Chondrocyte (in vitro differentiated cells): ENCODE measurements around the gene ITGA3. TPM values are rescaled to one million over a fixed set of nuclear protein-coding genes. Genes with fewer than 3 reads are reported as not detected.
A peak's percentile ranks its signal among the peaks of the same experiment; 100 is the strongest.

Source experiments
- DNase-seq: peaks from one replicate; pipeline ENCODE4 v3.0.0; 2021; ENCODE audit warnings: mixed read lengths, low spot score
- H3K27ac Mint-ChIP-seq: one replicate; pipeline ENCODE4 v1.8.0; 2021; ENCODE audit warnings: mild to moderate bottlenecking, moderate library complexity, mixed read lengths; ENCODE audit not compliant: unreplicated experiment
- H3K27me3 Mint-ChIP-seq: 2 replicates; pipeline ENCODE4 v1.8.0; 2021; ENCODE audit warnings: low read depth, mixed read lengths
- H3K36me3 Mint-ChIP-seq: 2 replicates; pipeline ENCODE4 v1.8.0; 2021; ENCODE audit warnings: low read depth, mixed read lengths
- H3K4me1 Mint-ChIP-seq: 2 replicates; pipeline ENCODE4 v1.8.0; 2021; ENCODE audit warnings: low read depth, mild to moderate bottlenecking, mixed read lengths
- H3K4me3 Mint-ChIP-seq: one replicate; pipeline ENCODE4 v1.8.0; 2021; ENCODE audit warnings: mild to moderate bottlenecking, moderate library complexity, mixed read lengths; ENCODE audit not compliant: unreplicated experiment
- H3K9me3 Mint-ChIP-seq: 2 replicates; pipeline ENCODE4 v1.8.0; 2021; ENCODE audit warnings: low read depth, mixed read lengths
- total RNA-seq: library from RNA; stranded (reverse); gene quantifications from 3 replicates; pipeline ENCODE4 v1.2.1, GENCODE V29; 2021
- TF ChIP-seq, protein P1 (sequence below): fragments of 200-600 bp; sonication (generic); IDR thresholded peaks from 2 replicates; pipeline ENCODE4 v1.5.0; 2021; ENCODE audit warnings: antibody characterized with exemption, mild to moderate bottlenecking, moderate library complexity

ITGA3 gene
- total RNA-seq, 1 donor from 2014 or later: 216 TPM

- H3K9me3 Mint-ChIP-seq: no peaks in the 10 kb centered on the region
- peaks cover 4% of the 10 kb centered on the region for H3K4me1 Mint-ChIP-seq
- TF ChIP-seq, protein P1, sequence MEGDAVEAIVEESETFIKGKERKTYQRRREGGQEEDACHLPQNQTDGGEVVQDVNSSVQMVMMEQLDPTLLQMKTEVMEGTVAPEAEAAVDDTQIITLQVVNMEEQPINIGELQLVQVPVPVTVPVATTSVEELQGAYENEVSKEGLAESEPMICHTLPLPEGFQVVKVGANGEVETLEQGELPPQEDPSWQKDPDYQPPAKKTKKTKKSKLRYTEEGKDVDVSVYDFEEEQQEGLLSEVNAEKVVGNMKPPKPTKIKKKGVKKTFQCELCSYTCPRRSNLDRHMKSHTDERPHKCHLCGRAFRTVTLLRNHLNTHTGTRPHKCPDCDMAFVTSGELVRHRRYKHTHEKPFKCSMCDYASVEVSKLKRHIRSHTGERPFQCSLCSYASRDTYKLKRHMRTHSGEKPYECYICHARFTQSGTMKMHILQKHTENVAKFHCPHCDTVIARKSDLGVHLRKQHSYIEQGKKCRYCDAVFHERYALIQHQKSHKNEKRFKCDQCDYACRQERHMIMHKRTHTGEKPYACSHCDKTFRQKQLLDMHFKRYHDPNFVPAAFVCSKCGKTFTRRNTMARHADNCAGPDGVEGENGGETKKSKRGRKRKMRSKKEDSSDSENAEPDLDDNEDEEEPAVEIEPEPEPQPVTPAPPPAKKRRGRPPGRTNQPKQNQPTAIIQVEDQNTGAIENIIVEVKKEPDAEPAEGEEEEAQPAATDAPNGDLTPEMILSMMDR: no peak
- DNase-seq: peak; percentile 81
- no peak overlapping the region for H3K4me3 Mint-ChIP-seq
- H3K36me3 Mint-ChIP-seq: peaks cover 55% of the 10 kb centered on the region
- no peaks in the 10 kb centered on the region for H3K27me3 Mint-ChIP-seq
- no peak overlapping the region for H3K27ac Mint-ChIP-seq
These were observed 18.3 kb downstream of the ITGA3 start for GRCh38 chr17:50074227-50074626.

- H3K27me3 Mint-ChIP-seq: no peaks in the 10 kb centered on the region
- DNase-seq: peak; percentile 87
These were observed 19.6 kb downstream of the ITGA3 start for GRCh38 chr17:50075446-50076032.

GRCh38 chr17:50076221-50076590 lies 20.3 kb downstream of the ITGA3 start:
- H3K27me3 Mint-ChIP-seq: no peaks in the 10 kb centered on the region
- TF ChIP-seq, protein P1: no peak
- H3K36me3 Mint-ChIP-seq: peaks cover 63% of the 10 kb centered on the region
- peaks cover 14% of the 10 kb centered on the region for H3K4me1 Mint-ChIP-seq
- no peak overlapping the region for H3K4me3 Mint-ChIP-seq
- H3K9me3 Mint-ChIP-seq: no peaks in the 10 kb centered on the region
- DNase-seq: no peak
- no peak overlapping the region for H3K27ac Mint-ChIP-seq

More at GRCh38 chr17:50075446-50076032, 19.6 kb downstream of the ITGA3 start:
- H3K4me3 Mint-ChIP-seq: no peak overlapping the region
- TF ChIP-seq, protein P1: no peak
- peak overlapping the region; percentile 12 for H3K27ac Mint-ChIP-seq
- H3K4me1 Mint-ChIP-seq: peaks cover 12% of the 10 kb centered on the region
- H3K36me3 Mint-ChIP-seq: peaks cover 60% of the 10 kb centered on the region
- no peaks in the 10 kb centered on the region for H3K9me3 Mint-ChIP-seq

GRCh38 chr17:50076591-50077235 lies 20.8 kb downstream of the ITGA3 start:
- Mint-ChIP-seq H3K27ac (no peak overlapping the region), H3K4me1 (peaks cover 14% of the 10 kb centered on the region), H3K27me3 (no peaks in the 10 kb centered on the region), H3K36me3 (peaks cover 63% of the 10 kb centered on the region), H3K4me3 (no peak overlapping the region), H3K9me3 (no peaks in the 10 kb centered on the region)
- DNase-seq: peak; percentile 87
- TF ChIP-seq, protein P1: no peak

DNA sequence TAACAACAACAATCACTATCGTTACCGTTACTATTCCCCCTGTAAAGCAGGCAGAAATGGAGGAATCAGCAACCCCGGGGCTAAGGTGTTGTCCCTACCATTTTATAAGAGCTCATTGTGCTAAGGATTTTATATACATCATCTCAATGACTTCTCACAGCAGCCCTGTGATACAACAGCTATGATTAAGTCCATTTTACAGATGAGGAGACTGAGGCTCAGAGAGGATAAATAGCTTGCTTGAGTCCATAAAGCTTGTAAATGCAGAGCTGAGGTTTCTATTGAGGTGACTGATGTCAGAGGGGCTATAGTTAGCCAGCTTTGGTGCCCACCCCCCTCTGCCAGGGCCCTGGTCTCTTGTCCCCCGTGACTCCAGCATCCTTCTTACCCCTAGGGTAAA lies 22.5 kb downstream of the ITGA3 start:
- Mint-ChIP-seq H3K27ac (no peak overlapping the region), H3K9me3 (no peaks in the 10 kb centered on the region), H3K27me3 (no peaks in the 10 kb centered on the region), H3K36me3 (peaks cover 62% of the 10 kb centered on the region), H3K4me3 (no peak overlapping the region), H3K4me1 (peaks cover 14% of the 10 kb centered on the region)
- TF ChIP-seq, protein P1: no peak
- DNase-seq: peak; percentile 13
